GM12878 (cell line): Measurements from ENCODE around the gene PAM. TPM values are rescaled to one million over a fixed set of nuclear protein-coding genes. Genes with fewer than 3 reads are reported as not detected.

Experiments
- ASH2L ChIP-seq: fragments of 300-600, 200-600 bp; sonication (generic); IDR thresholded peaks from 2 replicates; pipeline ENCODE4 v1.6.1; 2017; ENCODE audit warnings: low read depth, mild to moderate bottlenecking, borderline replicate concordance
- BACH1 ChIP-seq: fragments of 450-650 bp; IDR thresholded peaks from 2 replicates; pipeline ENCODE4 v1.6.1; 2017; ENCODE audit warnings: mild to moderate bottlenecking, borderline replicate concordance
- BHLHE40 ChIP-seq, 2 experiments: fragments of 450-650 bp in 1 of 2; IDR thresholded peaks; 2 replicates each; pipeline ENCODE4 v1.6.1; 2011 to 2017; ENCODE audit warnings: low read depth in 2 of 2, borderline replicate concordance in 1 of 2, improper control_type of control experiment in 1 of 2, low read length in 1 of 2, mild to moderate bottlenecking in 1 of 2
- CBX5 ChIP-seq: sonication (generic); IDR thresholded peaks from 2 replicates; pipeline ENCODE4 v1.6.1; 2016; ENCODE audit warnings: low read depth, moderate library complexity, mild to moderate bottlenecking, inconsistent platforms
- ESRRA ChIP-seq: IDR thresholded peaks from 2 replicates; pipeline ENCODE4 v1.6.1; 2012; ENCODE audit warnings: mild to moderate bottlenecking, low read length, improper control_type of control experiment
- IKZF1 ChIP-seq: fragments of 450-650 bp; conservative IDR thresholded peaks from 2 replicates; pipeline ENCODE4 v1.6.1; 2017; ENCODE audit warnings: antibody characterized with exemption, mild to moderate bottlenecking
- MXI1 ChIP-seq: fragments of 150-350 bp; IDR thresholded peaks from 2 replicates; pipeline ENCODE4 v1.6.1; 2011; ENCODE audit warnings: low read depth, mild to moderate bottlenecking, inconsistent platforms, low read length, improper control_type of control experiment
- NFXL1 ChIP-seq: fragments of 450-650 bp; IDR thresholded peaks from 2 replicates; pipeline ENCODE4 v1.6.1; 2017; ENCODE audit warnings: antibody characterized with exemption, mild to moderate bottlenecking, borderline replicate concordance
- POLR2A ChIP-seq: IDR thresholded peaks from 2 replicates; pipeline ENCODE4 v1.6.1; 2011; ENCODE audit warnings: low read depth, mild to moderate bottlenecking, low read length
- RFX5 ChIP-seq: IDR thresholded peaks from 2 replicates; pipeline ENCODE4 v1.6.1; 2011; ENCODE audit warnings: low read depth, low read length, improper control_type of control experiment
- RUNX3 ChIP-seq: IDR thresholded peaks from 2 replicates; pipeline ENCODE4 v1.6.1; 2012; ENCODE audit warnings: low read length, inconsistent platforms
- YY1 ChIP-seq: IDR thresholded peaks from 2 replicates; pipeline ENCODE4 v1.6.1; 2011; ENCODE audit warnings: low read depth, mild to moderate bottlenecking, low read length
- ZNF274 ChIP-seq: IDR thresholded peaks from one replicate; pipeline ENCODE4 v1.8.0; 2011; ENCODE audit not compliant: insufficient read length, insufficient read depth
- ZZZ3 ChIP-seq: IDR thresholded peaks from 2 replicates; pipeline ENCODE4 v1.6.1; 2011; ENCODE audit warnings: low read depth; ENCODE audit not compliant: control insufficient read depth, insufficient read length
- polyA plus RNA-seq, 11 experiments: library from polyadenylated mRNA; depleted of rRNA in 4 of 11; unstranded in 6 of 11; stranded (reverse) in 5 of 11; fragments of >200 nt; fragmentation: Nextera tagmentation in 4 of 11; fragmentation: Illumina TruSeq in 1 of 11; extraction: Ambion mirVana in 4 of 11; extraction: Trizol in 1 of 11; gene quantifications; 1 replicate in 1 of 11; 2 replicates in 10 of 11; pipeline versions ENCODE4 v1.2.1 to v1.2.3, GENCODE V29; 2011 to 2016; ENCODE audit warnings: inconsistent platforms in 2 of 11, missing spikeins in 2 of 11, low read depth in 1 of 11
- total RNA-seq, 4 experiments: library from RNA; depleted of rRNA in 3 of 4; stranded (reverse); fragments of >200 nt in 3 of 4; fragmentation: Illumina TruSeq in 1 of 4; extraction: Trizol in 1 of 4; gene quantifications; 2 replicates each; pipeline versions ENCODE4 v1.2.1 to v1.2.3, GENCODE V29; 2013 to 2021
- TF ChIP-seq, protein P1 (sequence below): fragments of 450-650 bp; IDR thresholded peaks from 2 replicates; pipeline ENCODE4 v1.6.1; 2017; ENCODE audit warnings: mild to moderate bottlenecking, moderate library complexity
- TF ChIP-seq, protein P2 (sequence below): fragments of 450-650 bp; IDR thresholded peaks from 2 replicates; pipeline ENCODE4 v1.6.1; 2017; ENCODE audit warnings: borderline replicate concordance
- TF ChIP-seq, protein P3 (sequence below): fragments of 450-650 bp; conservative IDR thresholded peaks from 2 replicates; pipeline ENCODE4 v1.6.1; 2017; ENCODE audit warnings: mild to moderate bottlenecking, moderate library complexity
- TF ChIP-seq, protein P4 (sequence below): IDR thresholded peaks from 2 replicates; pipeline ENCODE4 v1.6.1; 2012; ENCODE audit warnings: low read depth, low read length, improper control_type of control experiment

The PAM gene
- total and polyA plus RNA-seq, 10 of the 15 experiments (the other 5 are each of a cell fraction or from before 2014, with no cell fraction given) = 5.5 to 72.5 (median 15.4) TPM

DNA sequence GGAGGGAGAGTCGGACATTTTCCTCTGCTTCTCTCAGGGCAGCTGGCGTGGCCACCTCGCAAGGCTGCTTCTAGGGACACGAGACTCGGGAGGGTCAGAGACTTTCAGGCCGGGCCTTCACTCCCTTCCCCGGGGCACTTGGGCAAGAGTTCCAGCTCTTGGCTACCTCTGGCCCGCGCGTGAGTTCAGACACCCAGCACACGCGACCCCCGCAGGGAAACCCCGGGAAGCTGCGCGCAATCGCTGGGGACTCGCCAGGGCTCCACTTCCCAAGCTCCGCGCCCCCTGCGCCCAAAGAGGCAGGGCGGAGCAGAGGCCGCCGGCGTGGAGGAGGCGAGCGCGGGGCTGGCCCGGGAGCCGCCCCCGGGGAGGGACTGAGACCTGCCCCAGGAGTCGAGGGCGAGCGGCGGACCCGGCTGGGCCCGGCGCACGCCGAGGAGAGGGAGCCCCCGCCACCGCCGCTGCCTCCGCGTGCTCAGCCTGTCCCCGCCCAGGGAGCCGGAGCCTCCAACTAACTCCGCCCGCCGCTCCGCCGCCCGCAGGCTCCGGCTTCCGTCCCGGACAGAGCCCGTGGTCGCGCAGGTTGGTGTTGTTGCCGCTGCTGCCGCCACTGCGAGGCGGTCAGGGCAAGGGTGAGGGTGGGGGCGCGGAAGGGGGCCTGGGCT is at the start of gene PAM (continued):
- TF ChIP-seq, protein P1, sequence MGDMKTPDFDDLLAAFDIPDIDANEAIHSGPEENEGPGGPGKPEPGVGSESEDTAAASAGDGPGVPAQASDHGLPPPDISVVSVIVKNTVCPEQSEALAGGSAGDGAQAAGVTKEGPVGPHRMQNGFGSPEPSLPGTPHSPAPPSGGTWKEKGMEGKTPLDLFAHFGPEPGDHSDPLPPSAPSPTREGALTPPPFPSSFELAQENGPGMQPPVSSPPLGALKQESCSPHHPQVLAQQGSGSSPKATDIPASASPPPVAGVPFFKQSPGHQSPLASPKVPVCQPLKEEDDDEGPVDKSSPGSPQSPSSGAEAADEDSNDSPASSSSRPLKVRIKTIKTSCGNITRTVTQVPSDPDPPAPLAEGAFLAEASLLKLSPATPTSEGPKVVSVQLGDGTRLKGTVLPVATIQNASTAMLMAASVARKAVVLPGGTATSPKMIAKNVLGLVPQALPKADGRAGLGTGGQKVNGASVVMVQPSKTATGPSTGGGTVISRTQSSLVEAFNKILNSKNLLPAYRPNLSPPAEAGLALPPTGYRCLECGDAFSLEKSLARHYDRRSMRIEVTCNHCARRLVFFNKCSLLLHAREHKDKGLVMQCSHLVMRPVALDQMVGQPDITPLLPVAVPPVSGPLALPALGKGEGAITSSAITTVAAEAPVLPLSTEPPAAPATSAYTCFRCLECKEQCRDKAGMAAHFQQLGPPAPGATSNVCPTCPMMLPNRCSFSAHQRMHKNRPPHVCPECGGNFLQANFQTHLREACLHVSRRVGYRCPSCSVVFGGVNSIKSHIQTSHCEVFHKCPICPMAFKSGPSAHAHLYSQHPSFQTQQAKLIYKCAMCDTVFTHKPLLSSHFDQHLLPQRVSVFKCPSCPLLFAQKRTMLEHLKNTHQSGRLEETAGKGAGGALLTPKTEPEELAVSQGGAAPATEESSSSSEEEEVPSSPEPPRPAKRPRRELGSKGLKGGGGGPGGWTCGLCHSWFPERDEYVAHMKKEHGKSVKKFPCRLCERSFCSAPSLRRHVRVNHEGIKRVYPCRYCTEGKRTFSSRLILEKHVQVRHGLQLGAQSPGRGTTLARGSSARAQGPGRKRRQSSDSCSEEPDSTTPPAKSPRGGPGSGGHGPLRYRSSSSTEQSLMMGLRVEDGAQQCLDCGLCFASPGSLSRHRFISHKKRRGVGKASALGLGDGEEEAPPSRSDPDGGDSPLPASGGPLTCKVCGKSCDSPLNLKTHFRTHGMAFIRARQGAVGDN = peak; percentile 75
- TF ChIP-seq ZNF274 = no peak
- no peak for TF ChIP-seq NFXL1
- TF ChIP-seq ZZZ3 = no peak
- TF ChIP-seq MXI1 = peak; percentile 64
- peak; percentile 84 for TF ChIP-seq BACH1
- no peak for TF ChIP-seq ESRRA
- TF ChIP-seq, protein P2, sequence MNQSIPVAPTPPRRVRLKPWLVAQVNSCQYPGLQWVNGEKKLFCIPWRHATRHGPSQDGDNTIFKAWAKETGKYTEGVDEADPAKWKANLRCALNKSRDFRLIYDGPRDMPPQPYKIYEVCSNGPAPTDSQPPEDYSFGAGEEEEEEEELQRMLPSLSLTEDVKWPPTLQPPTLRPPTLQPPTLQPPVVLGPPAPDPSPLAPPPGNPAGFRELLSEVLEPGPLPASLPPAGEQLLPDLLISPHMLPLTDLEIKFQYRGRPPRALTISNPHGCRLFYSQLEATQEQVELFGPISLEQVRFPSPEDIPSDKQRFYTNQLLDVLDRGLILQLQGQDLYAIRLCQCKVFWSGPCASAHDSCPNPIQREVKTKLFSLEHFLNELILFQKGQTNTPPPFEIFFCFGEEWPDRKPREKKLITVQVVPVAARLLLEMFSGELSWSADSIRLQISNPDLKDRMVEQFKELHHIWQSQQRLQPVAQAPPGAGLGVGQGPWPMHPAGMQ = no peak
- TF ChIP-seq, protein P3, sequence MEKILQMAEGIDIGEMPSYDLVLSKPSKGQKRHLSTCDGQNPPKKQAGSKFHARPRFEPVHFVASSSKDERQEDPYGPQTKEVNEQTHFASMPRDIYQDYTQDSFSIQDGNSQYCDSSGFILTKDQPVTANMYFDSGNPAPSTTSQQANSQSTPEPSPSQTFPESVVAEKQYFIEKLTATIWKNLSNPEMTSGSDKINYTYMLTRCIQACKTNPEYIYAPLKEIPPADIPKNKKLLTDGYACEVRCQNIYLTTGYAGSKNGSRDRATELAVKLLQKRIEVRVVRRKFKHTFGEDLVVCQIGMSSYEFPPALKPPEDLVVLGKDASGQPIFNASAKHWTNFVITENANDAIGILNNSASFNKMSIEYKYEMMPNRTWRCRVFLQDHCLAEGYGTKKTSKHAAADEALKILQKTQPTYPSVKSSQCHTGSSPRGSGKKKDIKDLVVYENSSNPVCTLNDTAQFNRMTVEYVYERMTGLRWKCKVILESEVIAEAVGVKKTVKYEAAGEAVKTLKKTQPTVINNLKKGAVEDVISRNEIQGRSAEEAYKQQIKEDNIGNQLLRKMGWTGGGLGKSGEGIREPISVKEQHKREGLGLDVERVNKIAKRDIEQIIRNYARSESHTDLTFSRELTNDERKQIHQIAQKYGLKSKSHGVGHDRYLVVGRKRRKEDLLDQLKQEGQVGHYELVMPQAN = peak; percentile 54
- TF ChIP-seq, protein P4, sequence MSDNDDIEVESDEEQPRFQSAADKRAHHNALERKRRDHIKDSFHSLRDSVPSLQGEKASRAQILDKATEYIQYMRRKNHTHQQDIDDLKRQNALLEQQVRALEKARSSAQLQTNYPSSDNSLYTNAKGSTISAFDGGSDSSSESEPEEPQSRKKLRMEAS = peak; percentile 57; the same call in 1 of the 2 replicates
- TF ChIP-seq ASH2L = no peak
- no peak for TF ChIP-seq CBX5
- peak; percentile 63; the same call in 1 of the 2 replicates for TF ChIP-seq IKZF1
- TF ChIP-seq POLR2A = peak; percentile 84
- TF ChIP-seq RFX5 = 0 out of 2 replicates have a peak, but pooled peaks have one; percentile 27
- peak; percentile 34; the same call in 1 of the 2 replicates for TF ChIP-seq YY1
- TF ChIP-seq BHLHE40 (IDR thresholded peaks at IDR 0.05; ENCODE audit: borderline replicate concordance in 1 of 2, low read depth in 2 of 2, low read length in 1 of 2) = peak; percentile 34 to 88; a peak in 3 of 4 replicates
- peak; percentile 45; the same call in 1 of the 2 replicates for TF ChIP-seq RUNX3
